HL-60/S4 treated with retinoic acid at 250 ng/mL for 4 days and 3 days (cell line): ENCODE results near the gene SETD6.
"Not testable (repeated sequence)": the region's sequence is repeated elsewhere in the genome, so short reads cannot be mapped to it uniquely, and the experiment has no call there.

Experiments
- in situ Hi-C: fragments of 300-500 bp; cut with MboI; formaldehyde crosslinking; loops from 2 replicates; pipeline ENCODE4 v1.7.0; 2022; ENCODE audit warnings: low sequenced_read_pairs

Gene SETD6

GRCh38 chr16:58515125-58515870 is at the start of gene SETD6:
Gene SETD6, plus strand, starts transcription at chr16:58515517. Its CDS starts 21 bp downstream, at chr16:58515538.
- in situ Hi-C loops = no loop called here

GRCh38 chr16:58465817-58466216 is 49.5 kb upstream of the SETD6 start:
- in situ Hi-C loops = no loop called here

DNA sequence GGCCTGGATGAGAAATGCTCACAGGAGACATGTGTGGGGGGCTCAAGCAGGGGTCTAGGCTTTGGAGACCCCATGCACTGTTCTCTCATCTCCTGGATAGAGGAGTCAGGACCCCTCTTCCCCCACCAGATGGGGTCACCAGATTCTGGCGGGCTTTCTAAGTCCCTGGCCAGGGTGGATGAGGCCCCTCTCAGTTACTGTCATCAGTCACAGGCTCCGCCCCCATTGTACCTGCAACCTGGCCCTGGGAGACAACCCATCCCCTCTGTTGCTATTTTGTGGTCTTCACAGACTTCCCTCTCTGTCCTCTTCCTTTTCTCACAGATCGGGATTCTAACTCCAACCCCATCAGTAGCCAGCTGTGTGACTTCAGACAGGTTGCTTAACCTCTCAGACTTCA is 48.9 kb upstream of the SETD6 start:
- in situ Hi-C loops = no loop called here

DNA sequence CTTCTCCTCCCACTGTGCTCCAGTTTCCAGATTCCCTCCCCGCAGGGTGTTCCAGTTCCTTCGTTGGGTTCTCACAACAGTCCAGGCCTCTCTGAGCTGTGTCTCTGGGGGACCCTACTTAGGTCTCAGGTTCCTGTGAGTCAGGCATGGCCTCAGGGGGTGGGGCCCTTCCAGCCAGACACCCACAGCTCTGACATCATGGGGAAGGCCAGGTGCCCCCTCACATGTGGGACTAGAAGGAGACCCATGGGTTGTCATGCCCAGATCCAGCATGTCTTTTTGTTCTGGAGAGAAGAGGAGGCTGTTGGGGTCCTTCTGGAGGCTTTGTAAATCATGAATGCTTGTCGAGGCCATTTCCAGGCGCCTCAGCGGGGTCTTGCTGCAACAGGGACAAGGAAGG is 47.4 kb upstream of the SETD6 start:
- in situ Hi-C loops = no loop called here

GRCh38 chr16:58471209-58471975 is 43.9 kb upstream of the SETD6 start:
- in situ Hi-C loops = no loop called here

DNA sequence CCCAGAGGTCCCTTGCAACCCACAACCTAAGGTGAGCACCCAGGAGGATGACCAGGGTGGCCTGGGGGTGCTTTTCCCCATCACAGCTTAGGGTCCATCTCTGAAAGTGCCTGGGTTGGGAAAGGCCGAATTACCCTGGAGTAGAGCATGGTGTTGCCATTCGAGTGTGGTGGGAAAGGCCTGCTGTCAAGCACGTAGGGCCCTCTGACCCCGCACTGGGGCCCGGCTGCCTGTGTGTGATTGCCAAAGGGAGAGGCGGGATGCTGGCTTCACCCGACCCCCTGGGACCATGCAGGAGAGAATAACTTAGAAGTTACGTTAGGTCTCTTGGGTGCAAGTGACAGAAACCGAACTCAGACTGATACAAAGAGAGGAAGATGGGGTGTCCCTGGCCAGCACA is 43.1 kb upstream of the SETD6 start:
- in situ Hi-C loops = no loop called here

GRCh38 chr16:58472827-58473226 is 42.5 kb upstream of the SETD6 start:
- in situ Hi-C loops = no loop called here

DNA sequence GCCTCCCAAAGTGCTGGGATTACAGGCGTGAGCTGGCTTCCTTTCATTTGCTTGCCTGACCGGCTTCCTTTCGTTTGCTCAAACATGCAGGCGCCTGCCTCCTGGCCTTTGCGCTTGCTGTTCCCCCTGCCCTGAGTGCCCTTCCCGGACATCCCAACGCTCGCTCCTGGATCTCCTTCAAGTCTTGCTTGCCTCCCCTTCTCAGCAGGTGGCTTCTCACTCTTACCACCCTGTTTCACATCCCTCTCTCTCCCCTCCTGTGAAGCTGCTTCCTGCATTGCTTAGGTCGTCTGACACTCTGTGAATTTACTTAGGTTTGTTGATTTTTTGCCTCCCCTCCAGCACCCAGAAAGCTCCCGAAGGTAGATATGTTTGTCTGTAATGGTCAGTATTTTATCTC is 41.0 kb upstream of the SETD6 start:
- in situ Hi-C loops = no loop called here

GRCh38 chr16:58475091-58475619 is 40.2 kb upstream of the SETD6 start:
- in situ Hi-C loops = no loop called here

DNA sequence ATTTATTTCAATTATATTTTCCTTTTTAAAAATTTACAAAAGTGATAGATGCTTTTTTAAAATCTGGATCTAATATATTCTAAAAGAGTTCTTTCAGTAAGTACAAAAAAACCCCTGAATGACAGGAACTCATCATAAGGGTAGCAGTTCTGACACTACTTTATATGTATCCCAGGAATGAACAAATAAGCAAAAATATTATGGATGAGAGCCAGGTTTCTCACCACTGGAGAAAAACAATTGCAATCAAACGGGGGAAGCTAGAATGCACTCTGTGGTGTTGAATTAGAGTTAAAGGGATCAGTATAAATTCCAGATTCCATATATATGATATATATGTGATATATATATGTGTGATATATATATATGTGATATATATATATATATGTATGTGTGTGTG is 38.5 kb upstream of the SETD6 start:
- in situ Hi-C loops = no loop called here

- in situ Hi-C loops = no loop called here
Observed at GRCh38 chr16:58478427-58478826, 36.9 kb upstream of the SETD6 start.

DNA sequence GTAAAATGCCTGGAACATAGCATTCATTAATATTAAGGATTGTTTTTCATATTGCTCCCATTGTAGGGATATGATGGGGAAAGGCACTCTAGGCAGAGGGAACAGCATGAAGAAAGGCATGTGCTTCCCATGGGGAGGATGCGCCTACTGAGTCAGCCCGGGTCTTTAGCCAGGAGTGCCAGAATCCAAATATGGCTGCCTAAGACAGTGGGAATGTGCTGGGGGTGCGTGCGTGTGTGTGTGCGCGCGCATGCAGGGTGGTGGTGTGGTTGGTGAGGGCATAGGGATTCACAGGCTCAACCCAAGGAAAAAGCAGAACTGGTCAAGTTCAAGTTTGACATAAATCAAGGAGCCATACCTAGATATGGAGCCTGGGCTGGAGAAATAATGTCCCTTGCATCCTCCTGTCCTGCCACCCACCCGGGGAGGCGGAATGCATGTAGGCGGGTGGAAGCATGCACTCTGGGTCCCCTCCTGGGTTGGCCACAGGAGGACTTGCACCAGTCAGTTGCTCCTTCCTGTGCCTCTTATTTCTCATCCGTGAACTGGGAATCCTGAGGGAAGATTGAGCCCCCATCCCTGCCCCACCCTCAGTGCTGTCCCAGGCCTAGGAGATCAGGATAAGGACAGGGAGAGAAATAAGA is 34.0 kb upstream of the SETD6 start:
- in situ Hi-C loops = loop anchor here (10.0 kb wide), 1 partner anchor 147 kb away; no protein-coding TSS in a partner anchor

DNA sequence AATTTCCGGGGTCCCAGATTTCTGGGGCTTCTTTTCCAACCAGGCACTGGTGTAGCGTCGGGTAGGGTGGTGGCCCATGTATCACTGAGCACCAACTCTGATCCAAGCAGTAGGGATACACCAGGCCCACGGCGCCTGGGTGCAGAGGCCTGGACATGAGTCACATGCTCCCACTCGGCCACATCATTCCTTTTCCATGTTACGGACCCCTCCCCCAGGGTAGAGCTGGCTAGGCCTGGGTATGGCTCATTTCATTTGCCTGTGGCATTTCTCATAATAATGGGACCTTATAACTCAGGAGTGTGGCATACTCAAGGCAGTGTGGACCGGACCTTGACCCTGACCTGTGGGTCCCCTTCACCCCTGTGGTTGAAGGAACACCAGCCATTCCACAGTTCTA is 33.4 kb upstream of the SETD6 start:
- in situ Hi-C loops = loop anchor here (10.0 kb wide), 1 partner anchor 147 kb away; no protein-coding TSS in a partner anchor

DNA sequence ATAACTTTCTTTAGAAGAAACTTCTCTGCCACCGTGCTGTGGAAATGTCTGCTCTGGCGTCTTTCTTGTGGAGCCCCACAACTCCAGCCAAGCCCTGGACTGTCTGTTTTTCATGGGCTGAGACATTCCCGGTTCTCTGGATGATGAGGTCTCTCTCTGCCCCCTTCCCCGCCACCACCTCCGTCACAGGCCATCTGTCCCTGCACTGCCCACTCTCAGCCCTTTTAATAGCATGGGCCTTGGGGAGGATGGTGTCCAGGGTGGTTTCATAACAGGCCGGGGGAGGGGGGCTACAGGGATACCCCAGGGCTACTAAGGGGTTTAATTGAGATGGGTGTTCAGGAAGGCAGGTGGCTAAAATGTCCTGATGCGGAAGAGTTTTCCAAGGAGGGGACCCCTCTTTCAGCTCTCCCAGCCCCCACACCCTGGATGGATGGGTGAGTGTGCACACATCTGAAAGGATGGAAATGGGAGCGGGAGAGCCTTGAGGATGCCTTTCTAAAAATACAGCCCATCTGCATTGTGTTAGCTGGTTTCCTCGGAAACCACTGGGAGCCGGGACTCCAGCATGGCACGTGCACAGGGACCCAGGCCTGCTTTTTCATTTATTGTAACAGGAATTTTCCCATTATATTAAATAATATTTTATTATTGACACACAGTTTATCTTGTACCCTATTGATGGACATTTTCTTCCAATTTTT is 30.0 kb upstream of the SETD6 start:
- in situ Hi-C loops = loop anchor here (10.0 kb wide), 1 partner anchor 151 kb away; no protein-coding TSS in a partner anchor

- in situ Hi-C loops = loop anchor here (10.0 kb wide), 1 partner anchor 153 kb away; no protein-coding TSS in a partner anchor
Observed at GRCh38 chr16:58487566-58488351, 27.6 kb upstream of the SETD6 start.

DNA sequence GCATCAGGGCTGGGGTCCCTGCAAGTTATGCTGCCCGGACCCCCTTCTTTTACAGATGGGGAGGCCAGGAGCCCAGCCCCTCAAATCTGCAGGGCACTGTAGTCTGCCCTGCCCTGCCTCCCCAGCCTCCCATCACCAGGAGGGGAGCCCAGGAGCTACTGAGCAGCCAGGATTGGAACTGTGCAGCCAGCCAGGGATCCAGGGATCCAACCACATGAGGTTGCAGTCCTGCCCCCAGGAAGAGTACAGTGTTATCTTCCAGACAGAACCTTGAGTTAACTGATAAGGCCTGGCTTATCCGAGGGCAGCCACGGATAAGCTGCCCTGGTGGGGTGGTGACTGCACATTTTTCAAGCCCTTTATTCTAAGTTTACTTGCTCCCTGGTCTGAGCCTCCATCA is 26.8 kb upstream of the SETD6 start:
- in situ Hi-C loops = loop anchor here (10.0 kb wide), 1 partner anchor 154 kb away; no protein-coding TSS in a partner anchor

- in situ Hi-C loops = no loop called here
Observed at GRCh38 chr16:58490065-58490464, 25.3 kb upstream of the SETD6 start.

DNA sequence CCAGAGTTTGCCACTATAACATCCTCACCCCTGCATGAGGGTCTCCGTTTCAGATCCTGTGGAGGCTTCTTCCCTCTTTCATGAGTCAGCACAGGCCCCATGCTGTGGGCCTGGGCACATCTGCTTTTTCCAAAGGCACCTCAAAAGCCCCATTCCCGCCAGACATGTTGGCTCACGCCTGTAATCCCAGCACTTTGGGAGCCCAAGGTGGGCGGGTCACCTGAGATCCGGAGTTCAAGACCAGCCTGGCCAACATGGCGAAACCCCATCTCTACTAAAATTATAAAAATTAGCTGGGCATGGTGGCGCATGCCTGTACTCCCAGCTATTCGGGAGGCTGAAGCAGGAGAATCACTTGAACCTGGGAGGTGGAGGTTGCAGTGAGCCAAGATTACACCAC is 24.8 kb upstream of the SETD6 start:
- in situ Hi-C loops = not testable (repeated sequence)

DNA sequence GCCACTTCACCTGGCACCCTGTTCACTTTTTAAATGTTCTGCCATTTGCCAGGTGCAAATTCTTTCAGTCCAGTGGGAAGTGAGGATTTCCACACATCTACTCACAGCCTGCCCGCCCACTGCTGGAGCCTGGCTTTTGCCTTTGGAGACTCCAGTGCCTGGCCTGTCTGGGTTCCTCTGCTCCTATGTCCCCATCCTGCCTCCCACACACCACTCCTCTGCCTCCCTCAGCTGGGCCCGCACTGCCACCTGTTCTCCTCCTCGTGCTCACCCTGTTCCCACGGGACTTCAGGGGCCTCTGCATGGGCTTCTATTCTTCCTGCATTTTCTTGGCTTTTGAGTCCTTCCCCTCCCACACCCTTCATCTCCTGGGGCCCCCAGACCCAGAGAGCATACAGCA is 23.3 kb upstream of the SETD6 start:
- in situ Hi-C loops = no loop called here

GRCh38 chr16:58492735-58493134 is 22.6 kb upstream of the SETD6 start:
- in situ Hi-C loops = no loop called here
